ENCODE results near the gene ZNF480.
"Not testable (repeated sequence)": the region's sequence is repeated elsewhere in the genome, so short reads cannot be mapped to it uniquely, and the experiment has no call there.

The ZNF480 gene

DNA sequence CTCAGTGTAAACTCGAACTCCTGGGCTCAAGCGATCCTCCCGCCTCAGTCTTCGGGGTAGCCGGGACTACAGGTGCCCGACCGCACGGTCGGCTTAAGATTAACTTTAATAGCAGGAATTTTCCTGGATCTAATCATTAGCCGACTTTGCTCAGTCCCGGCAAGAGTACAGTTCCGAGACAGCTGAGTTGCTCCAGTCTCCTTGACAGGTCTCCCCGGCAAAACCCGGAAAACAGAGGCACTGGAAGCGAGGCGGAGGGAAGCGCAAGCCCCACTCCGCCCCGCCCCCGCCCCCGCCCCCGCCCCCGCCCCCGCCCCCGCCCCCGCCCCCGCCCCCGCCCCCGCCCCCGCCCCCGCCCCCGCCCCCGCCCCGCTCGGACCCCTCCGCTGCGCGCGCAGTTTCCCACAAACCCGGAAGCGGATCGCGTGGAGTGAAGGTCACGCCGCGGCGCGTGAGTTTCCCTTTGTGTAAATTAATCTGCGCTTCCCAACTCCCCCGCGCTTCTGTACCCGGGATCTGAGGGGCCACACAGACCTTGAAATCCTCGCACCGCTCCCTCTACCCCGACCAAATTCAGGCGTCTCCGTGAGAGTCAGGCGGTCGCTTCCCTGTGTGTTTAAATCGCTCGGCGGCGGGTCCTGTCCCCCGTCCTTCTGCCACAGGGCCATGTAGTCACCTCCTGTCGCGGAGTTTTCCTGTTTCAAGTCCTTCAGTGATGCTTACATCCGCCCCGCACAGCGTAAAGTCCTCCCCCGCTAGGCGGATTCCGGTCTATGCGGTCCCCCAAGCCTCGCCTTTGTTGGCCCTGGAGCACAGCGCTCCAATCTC, at the start of gene ZNF480:
Gene ZNF480, plus strand, starts transcription at position 397 of the 828 bp plus-strand sequence. CDS start 3,244 bp downstream, outside the sequence.
- peak; percentile 81 for DNase-seq (ENCODE audit: low spot score)

DNA sequence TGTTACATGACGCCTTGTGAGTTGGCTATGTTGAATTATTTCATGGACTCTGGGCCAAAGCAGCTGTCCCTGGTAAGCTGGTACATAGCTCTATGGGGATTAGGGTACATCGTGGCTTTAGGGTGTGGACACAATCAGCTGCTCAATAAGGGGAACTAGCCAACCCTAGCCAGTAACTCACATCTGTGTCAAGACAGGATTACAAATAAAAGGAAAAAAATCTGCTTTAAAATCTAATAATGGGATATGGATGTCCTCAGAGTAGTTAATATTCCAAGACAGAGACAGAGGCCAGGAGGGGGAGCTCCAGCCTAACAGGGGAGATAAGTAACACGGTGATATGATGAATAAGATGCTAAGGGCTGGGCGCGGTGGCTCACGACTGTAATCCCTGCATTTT, 48.7 kb upstream of the ZNF480 start:
- peak; percentile 16 for DNase-seq (ENCODE audit: low spot score)

DNA sequence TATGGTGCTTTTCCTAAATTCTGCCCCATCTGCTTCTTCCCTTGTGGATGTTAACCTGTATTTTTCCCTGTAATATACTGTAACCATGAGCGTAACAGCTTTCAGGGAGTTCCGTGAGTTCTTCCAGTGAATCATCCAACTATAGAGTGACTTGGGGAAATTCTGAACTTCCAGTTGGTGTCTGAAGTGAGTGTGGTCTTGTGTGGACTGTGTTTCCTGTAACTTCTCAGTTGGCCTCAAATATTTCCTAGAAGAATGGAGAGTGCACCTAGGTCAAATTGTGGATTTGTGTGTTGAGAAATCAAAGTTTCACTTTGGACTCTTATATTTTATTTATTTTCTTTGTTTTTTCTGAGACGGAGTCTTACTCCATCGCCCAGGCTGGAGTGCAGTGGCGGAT, 38.5 kb upstream of the ZNF480 start:
- no peak for DNase-seq (ENCODE audit: low spot score)

DNA sequence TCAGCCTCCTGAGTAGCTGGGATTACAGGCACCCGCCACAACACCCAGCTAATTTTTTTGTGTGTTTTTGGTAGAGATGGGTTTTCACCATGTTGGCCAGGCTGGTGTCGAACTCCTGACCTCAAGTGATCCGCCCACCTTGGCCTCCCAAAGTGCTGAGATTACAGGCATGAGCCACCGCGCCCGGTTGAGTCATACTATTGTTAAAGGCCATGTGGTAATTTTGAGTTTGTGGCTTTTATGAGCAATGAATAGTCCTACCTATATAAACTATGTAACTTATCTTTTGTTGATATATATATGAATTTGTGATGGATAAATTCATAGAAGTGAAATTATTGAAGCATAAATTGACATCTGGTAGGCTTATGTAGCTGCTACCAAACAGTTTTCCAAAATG, 31.4 kb upstream of the ZNF480 start:
- not testable (repeated sequence) for DNase-seq (ENCODE audit: low spot score)

DNA sequence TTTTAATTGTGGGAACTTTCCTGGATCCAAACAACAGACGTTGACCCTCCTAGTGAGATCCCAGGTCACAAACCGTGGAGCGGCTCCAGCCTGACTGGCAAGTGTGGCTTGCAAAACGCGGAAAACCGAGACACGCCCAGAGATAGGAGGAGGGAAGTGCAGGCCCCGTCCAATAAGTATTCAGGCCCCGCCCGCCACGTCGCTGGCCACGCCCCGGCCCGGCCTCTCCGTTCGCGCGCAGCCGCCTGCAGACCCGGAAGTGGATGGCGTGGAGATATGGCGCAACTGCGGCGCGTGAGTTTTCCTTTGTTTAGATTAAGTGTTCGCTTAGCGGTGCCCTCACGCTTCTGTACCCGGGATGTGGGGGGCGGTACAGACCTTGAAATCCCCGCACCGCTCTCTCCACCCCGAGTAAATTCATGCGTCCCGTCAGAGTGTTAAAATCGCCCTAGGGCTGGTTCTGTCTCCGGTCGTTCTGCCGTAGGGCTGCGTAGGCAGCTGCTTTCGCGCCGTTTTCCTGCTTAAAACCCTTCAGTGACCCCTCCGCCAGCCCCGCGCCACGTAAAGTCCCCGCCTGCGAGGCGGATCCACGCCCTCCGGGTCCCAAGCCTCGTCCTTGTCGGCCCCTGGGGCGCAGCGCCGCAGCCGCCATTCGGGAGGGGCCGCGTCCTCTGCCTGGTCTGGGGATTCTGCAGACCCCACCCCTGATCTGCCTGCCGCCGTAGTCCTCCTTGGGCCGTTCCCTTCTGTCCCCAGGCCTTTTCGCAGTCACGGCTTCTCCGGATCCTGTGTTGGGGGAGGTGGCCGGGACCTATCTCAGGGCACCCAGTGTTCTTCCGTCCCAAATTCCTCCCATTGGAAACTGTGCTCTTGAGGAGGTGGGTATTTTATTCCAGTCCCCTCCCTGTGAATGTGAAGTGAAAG, 27.4 kb upstream of the ZNF480 start, which contains the start of gene ZNF766:
Gene ZNF766, plus strand, starts transcription at position 250 of the 924 bp plus-strand sequence. Its CDS starts 27 bp downstream, at position 277.
- DNase-seq (ENCODE audit: low spot score) = peak; percentile 92

DNA sequence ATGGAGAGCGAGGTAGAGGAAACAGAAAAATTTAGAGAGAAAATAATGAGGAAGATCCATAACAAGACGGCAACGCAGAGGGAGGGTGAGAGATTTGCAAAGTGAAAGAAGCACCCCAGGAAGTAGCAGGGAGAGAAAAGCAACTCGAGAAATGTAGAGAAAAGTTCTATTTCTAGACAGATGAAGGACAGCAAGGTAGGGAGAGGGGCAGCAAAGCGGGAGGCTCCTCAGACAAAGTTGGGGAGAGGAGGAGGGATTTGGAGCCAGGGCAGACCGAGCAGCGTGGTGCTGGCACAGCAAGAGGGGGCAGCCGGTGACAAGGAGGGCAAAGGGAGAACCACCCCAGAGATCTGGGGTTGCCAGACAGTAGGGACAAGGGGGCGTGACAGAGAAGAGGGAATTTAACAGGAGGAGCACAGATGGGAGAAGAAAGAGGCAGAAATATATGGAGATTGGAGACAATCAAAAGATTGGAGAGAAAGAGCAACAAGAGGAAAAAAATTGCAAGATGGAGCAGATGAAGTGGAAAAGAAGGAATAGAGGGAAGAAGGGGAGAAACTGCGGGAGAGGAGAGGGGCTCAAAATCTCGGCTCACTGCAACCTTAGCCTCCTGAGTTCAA, 26.6 kb upstream of the ZNF480 start:
- peak; percentile 5 for DNase-seq (ENCODE audit: low spot score)

DNA sequence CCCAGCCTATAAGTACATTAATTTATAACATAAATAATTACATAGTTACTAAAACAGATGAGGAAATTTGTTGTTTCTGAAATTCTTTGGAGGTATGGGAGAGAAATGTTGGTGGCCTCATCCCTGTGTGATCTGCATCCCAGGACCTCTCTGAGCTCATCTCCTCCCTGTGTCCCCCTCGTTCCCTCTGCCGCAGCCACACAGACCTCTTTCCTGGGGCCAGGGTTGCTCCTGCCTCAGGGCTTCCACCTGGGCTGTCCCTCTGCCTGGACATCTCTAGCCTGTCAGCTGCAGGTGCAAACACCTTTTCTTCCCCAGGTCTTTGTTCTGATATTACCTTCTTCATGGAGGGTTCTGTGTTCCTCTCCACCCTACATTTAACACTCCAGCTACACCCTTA, 23.7 kb upstream of the ZNF480 start:
- no peak for DNase-seq (ENCODE audit: low spot score)

DNA sequence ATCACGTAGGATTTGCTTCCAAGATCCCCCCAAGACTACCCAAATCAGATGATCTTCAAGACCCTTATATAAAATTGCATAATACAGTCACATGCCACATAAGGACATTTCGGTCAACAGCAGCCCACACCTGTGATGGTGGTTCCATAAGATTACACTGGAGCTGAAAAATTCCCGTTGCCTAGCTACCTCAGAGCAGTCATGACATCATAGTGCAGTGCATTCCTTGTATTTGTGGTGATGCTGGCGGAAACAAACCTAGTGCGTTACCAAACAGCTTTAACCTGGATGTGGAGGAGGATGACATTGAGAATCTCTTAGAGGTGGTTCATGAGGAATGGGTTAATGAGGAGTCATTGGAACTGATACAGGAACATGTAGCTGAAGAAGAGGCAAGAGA, 22.8 kb upstream of the ZNF480 start:
- DNase-seq (ENCODE audit: low spot score) = no peak

DNA sequence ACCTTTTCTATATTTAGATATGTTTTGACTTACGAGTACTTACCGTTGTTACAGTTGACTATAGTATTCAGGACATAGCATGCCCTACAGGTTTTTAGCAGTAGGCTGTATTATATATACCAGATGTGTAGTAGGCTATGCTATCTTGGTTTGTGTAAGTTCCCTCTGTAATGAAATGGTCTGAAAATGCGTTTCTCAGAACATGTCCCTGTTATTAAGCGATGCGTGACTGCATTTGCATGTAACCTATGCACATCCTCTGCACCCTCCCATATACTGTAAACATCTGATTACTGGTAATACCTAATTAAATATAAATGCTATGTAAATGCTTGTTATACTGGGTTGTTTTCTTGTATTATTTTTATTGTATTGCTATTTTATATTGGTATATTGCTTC, 21.0 kb upstream of the ZNF480 start:
- DNase-seq (ENCODE audit: low spot score) = no peak

DNA sequence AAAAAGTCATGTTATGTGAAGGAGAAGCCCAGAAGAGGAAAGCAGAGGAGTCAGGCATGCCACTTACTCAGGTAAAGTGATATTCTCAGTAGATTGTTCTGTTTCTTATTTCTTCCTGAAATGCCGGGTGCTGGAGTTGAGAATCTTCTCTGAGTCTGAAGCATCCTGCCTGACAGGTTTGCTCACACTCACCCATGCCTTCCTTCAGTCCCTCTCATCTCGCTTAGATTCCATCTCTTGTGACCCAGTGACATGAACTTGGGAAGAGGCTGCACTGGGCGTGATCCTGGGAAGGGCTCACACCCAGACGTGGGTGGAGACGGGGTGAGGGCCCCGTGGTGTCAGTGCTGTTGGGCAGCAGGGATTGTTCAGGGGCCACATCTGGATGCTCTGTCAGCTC, 19.5 kb upstream of the ZNF480 start:
- DNase-seq (ENCODE audit: low spot score) = no peak

DNA sequence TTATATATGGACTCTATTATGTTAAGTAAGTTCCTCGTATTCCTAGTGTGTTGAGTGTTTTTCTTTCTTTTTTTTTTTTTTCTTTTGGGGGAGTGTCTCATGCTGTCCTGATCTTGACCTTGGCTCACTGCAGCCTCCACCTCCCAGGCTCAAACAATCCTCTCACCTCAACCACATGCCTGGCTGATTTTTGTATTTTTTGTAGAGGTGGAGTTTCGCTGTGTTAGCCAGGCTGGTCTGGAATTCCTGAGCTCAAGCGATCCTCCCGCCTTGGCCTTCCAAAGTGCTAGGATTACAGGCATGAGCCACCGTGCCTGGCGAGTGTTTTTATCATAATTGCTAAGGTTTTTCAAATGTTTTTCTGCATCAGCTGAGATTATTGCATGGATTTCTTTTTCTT, 10.7 kb upstream of the ZNF480 start:
- DNase-seq (ENCODE audit: low spot score) = no peak

DNA sequence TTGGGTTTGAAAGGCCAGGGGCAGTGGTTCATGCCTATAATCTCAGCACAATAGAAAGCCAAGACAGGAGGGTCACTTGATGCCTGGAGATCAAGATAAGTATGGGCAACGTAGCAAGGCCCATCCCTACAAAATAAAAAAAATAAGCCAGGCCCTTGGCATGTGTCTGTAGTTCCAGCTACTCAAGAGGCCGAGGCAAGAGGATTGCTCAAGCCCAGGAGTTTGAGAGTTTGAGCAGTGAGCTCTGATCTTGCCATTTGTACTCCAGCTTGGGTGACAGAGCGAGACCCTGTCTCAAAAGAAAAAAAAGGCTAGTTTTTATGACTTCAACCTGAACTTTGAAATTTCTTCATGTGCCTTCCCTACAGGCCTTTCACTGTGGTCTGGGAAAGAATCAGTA, 5.2 kb upstream of the ZNF480 start:
- DNase-seq (ENCODE audit: low spot score) = no peak

DNA sequence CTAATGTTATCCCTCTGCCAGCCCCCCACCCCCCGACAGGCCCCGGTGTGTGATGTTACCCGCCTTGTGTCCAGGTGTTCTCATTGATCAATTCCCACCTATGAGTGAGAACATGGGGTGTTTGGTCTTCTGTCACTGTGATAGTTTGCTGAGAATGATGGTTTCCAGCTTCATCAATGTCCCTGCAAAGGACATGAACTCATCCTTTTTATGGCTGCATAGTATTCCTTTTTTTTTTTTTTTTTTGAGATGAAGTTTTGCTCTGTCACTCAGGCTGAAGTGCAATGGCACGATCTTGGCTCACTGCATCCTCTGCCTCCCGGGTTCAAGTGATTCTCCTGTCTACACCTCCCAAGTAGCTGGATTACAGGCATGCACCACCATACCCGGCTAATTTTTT, 4.0 kb upstream of the ZNF480 start:
- DNase-seq (ENCODE audit: low spot score) = not testable (repeated sequence)

DNA sequence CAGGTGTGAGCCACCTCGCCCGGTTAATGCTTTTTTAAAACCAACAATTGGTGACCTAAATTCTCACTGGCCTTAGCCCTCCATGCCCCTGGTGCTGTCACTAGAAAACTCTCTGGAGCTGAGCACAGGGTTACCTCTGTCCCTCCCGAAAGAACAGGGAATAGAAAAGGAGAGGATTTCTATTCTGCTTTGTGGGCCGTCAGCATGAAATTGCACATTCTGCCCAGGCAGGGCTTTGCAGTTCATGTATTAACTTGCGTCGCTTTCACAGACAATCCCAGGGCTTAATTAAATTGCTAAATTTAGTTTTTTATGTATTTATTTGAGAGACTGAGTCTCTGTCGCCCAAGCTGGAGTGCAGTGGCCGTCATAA, 583 bp upstream of the ZNF480 start:
- DNase-seq (ENCODE audit: low spot score) = no peak

DNA sequence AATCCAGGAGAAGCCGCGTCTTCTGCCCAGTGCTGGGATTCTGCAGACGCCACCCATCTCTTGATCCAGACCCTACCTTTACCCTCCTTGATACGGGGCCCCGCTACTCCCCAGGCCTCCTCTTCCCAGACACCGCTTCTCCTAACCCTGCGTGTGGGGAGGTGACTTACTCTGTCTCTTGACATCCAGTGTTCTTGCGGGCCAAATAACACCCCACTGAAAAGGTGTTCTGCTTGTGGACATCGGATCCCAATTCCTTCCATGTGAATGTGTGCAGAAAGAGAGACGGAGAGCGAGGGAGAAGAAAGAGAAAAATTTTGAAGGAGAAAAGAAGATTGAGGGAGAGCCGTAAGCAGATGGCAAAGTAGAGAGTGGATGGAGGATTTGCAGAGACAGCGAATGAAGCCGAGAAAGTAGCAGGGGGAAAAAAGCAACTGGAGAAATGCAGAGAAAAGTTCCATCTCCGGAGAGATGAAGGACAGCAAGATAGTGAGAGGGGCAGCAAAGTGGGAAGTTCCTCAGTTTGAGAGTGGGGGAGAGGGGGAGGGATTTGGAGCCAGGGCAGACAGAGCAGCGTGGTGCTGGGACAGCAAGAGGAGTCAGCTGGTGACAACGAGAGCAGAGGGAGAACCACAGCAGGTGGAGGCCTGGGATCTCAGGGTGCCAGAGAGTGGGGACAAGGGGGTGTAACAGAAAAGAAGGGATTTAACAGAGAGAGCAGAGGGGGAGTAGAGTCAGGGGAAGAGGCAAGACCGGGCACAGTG, 814 bp downstream of the ZNF480 start:
- DNase-seq (ENCODE audit: low spot score) = no peak

DNA sequence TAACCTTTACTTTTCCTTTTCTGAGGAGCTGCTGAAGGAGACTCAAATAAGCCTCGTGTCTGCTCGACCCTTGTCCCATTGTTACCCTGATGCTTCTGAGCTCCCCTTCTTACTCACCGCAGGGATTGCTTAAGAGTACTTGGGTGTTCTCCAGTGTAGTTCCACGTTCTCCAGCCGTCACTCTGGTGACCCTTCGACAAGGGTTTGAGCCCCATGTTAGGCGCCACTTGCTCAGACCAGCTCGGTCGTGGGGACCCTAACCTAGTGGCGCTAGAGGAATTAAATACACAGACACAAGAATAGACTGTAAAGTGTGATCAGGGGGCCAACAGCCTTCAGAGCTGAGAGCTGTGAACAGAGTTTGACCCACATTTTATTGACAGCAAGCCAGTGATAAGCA, 10.3 kb downstream of the ZNF480 start:
- no peak for DNase-seq (ENCODE audit: low spot score)

DNA sequence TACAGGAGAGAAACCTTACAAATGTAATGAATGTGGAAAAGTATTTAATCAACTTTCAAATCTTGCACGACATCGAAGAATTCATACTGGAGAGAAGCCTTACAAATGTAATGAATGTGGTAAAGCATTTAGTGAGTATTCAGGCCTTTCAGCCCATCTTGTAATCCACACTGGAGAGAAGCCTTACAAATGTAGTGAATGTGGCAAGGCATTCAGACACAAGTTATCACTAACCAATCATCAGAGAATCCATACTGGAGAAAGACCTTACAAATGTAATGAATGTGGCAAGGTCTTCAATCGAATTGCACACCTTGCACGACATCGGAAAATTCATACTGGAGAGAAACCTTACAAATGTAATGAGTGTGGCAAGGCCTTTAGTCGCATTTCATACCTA, 25.5 kb downstream of the ZNF480 start:
- DNase-seq (ENCODE audit: low spot score) = no peak

DNA sequence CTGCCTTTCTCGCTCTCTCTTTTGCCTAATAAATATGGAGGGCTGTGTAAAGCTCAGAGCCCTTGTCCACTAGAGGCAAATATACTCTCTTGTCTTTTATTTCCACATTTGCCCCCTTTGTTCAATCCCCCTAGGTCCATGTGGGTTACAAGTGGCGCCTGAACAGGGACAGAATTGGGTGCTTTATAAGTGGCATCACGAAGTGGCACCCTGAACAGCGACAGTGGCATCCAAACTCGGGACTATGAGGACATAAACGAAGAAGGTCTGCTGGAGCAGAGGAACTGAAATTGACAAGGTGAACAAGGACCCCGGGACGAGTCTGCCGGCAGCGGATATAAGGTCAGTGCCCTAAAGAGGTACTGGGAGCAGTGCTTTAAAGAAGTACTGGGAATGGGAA, 34.8 kb downstream of the ZNF480 start:
- no peak for DNase-seq (ENCODE audit: low spot score)

DNA sequence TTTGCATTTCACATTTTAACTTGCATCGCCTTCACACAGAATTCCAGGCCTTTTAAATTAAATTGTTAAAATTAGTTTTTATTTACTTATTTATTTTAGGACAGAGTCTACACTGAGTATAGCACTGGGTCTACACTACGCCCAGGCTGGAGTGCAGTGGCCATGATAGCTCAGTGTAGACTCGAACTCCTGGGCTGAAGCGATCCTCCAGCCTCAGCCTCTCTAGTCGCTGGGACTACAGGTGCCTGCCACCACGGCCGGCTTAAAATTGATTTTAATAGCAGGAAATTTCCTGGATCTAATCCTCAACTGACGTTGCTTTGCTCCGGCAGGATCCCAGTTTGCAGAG, 38.8 kb downstream of the ZNF480 start:
- no peak for DNase-seq (ENCODE audit: low spot score)

DNA sequence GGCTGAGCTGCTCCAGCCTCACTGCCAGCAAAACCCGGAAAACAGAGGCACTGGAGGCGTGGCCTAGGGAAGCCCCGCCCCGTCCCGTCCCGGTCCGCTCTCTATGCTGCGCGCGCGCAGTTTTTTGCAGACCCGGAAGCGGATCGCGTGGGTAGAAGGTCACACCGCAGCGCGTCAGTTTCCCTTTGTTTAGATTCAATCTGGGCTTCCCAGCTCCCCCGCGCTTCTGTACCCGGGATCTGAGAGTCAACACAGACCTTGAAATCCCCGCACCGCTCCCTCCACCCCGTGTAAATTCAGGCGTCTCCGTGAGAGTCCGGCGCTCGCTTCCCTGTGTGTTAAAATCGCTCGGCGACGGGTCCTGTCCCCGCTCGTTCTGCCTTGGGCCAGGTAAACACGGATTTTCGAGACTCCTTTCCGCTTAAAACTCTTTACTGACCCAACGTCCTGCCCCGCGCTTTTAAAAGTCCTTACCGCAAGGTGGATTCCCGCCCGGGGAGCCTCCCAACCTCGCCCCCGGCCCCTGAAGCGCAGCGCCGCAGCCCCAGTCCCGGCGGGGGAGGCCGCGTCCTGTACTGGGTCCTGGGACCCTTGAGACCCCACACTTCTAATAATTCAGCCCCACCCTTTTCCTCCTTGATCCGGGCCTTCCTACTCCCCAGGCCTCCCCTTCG, 39.3 kb downstream of the ZNF480 start, which contains the start of gene ZNF610:
Gene ZNF610, plus strand, starts transcription at position 127 of the 674 bp plus-strand sequence. CDS start 12,930 bp downstream, outside the sequence.
- peak; percentile 65 for DNase-seq (ENCODE audit: low spot score)

DNA sequence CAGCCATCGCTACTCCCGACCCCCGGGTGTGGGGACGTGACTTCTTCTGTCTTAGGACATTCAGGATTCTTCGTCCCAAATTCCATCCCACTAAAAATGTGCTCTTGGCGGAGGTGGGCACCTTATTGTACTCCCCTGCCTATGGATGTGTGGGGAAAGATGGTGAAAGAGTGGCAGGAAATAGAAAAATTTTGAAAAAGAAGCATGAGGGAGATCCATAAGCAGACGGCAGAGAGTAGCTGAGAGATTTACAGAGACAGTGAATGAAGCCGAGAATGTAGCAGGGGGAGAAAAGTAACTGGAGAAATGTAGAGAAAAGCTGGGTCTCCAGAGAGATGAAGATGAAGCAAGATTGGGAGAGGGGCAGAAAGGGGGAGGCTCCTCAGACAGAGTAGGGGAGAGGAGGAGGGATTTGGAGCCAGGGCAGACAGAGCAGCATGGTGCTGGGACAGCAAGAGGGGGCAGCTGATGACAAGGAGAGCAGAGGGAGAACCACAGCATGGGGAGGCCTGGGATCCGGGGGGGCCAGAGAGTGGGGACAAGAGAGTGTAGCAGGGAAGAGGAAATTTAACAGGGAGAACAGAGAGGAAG, 39.9 kb downstream of the ZNF480 start:
- no peak for DNase-seq (ENCODE audit: low spot score)

Measured in hematopoietic multipotent progenitor cell treated with erythropoietin and hydrocortisone succinate and interleukin-3 and kit ligand, for 15 days (in vitro differentiated cells).